CD14-positive monocyte (primary cell): Measurements from ENCODE around the gene GPR4. TPM values are rescaled to one million over a fixed set of nuclear protein-coding genes. Genes with fewer than 3 reads are reported as not detected.
A peak's percentile ranks its signal among the peaks of the same experiment; 100 is the strongest.

ENCODE experiments used
- DNase-seq, 3 donors: peaks; one replicate each; pipeline ENCODE4 v3.0.0-alpha.2; 2011 to 2022
- H2AFZ ChIP-seq: 2 replicates; pipeline ENCODE4 v1.6.0; 2012; ENCODE audit warnings: mild to moderate bottlenecking, low read depth, low read length, inconsistent platforms; ENCODE audit not compliant: insufficient read depth, poor library complexity, severe bottlenecking
- H3K27ac ChIP-seq, 2 donors: 1 replicate in 1 of 2; 2 replicates in 1 of 2; pipeline ENCODE4 v1.5.1; 2012 to 2013; ENCODE audit warnings: low read length in 2 of 2, control low read depth in 1 of 2, inconsistent platforms in 1 of 2, low read depth in 1 of 2, mild to moderate bottlenecking in 1 of 2
- H3K27me3 ChIP-seq, 2 donors: one replicate each; pipeline versions ENCODE4 v1.6.0 to v1.6.1; 2011 to 2013; ENCODE audit warnings: low read length in 2 of 2; ENCODE audit not compliant: control insufficient read depth in 2 of 2, insufficient read depth in 2 of 2
- H3K36me3 ChIP-seq, 2 donors: replicated peaks in 1 of 2; 1 replicate in 1 of 2; 2 replicates in 1 of 2; pipeline versions ENCODE4 v1.5.1 to v1.6.1; 2012 to 2013; ENCODE audit warnings: low read length in 2 of 2, control low read depth in 1 of 2, inconsistent platforms in 1 of 2, mild to moderate bottlenecking in 1 of 2; ENCODE audit not compliant: insufficient read depth in 2 of 2, control insufficient read depth in 1 of 2
- H3K4me1 ChIP-seq, 2 donors: 1 replicate in 1 of 2; 2 replicates in 1 of 2; pipeline versions ENCODE4 v1.5.1 to v1.6.1; 2012 to 2013; ENCODE audit warnings: low read length in 2 of 2, control low read depth in 1 of 2, inconsistent platforms in 1 of 2, mild to moderate bottlenecking in 1 of 2, moderate library complexity in 1 of 2; ENCODE audit not compliant: insufficient read depth in 2 of 2, control insufficient read depth in 1 of 2
- H3K4me2 ChIP-seq: replicated peaks from 2 replicates; pipeline ENCODE3; 2012; ENCODE audit warnings: low read length, moderate library complexity, mild to moderate bottlenecking; ENCODE audit not compliant: poor library complexity, severe bottlenecking; ENCODE audit errors: extremely low read depth
- H3K4me3 ChIP-seq, 3 experiments: fragments of 200-600 bp in 1 of 3; sonication (generic) in 1 of 3; replicated peaks in 1 of 3; 1 replicate in 2 of 3; 2 replicates in 1 of 3; pipeline ENCODE4 v1.5.1; 2011 to 2013; ENCODE audit warnings: low read length in 3 of 3, mild to moderate bottlenecking in 3 of 3, control low read depth in 2 of 3, low read depth in 2 of 3, inconsistent platforms in 1 of 3, moderate library complexity in 1 of 3
- H3K79me2 ChIP-seq: 2 replicates; pipeline ENCODE4 v1.6.0; 2012; ENCODE audit warnings: mild to moderate bottlenecking, control low read depth, inconsistent platforms, low read length, moderate library complexity; ENCODE audit not compliant: insufficient read depth
- H3K9ac ChIP-seq: 2 replicates; pipeline ENCODE4 v1.6.0; 2017; ENCODE audit warnings: low read length, mild to moderate bottlenecking; ENCODE audit not compliant: insufficient read depth, poor library complexity, severe bottlenecking
- H3K9me3 ChIP-seq, 2 donors: replicated peaks in 1 of 2; 1 replicate in 1 of 2; 2 replicates in 1 of 2; pipeline versions ENCODE4 v1.5.1 to v1.6.1; 2012 to 2013; ENCODE audit warnings: low read length in 2 of 2, control low read depth in 1 of 2; ENCODE audit not compliant: control insufficient read depth in 1 of 2, insufficient read depth in 1 of 2
- H4K20me1 ChIP-seq: 2 replicates; pipeline ENCODE4 v1.6.0; 2012; ENCODE audit warnings: mild to moderate bottlenecking, low read length, control low read depth, moderate library complexity; ENCODE audit not compliant: insufficient read depth
- H3K27ac Mint-ChIP-seq, 7 donors: one replicate each; pipeline ENCODE4 v1.8.0; 2020; ENCODE audit warnings: mild to moderate bottlenecking in 7 of 7, mixed read lengths in 7 of 7, moderate library complexity in 6 of 7, inconsistent platforms in 2 of 7
- H3K27me3 Mint-ChIP-seq, 3 donors: one replicate each; pipeline ENCODE4 v1.8.0; 2021 to 2022; ENCODE audit warnings: low read depth in 3 of 3, mild to moderate bottlenecking in 3 of 3, mixed read lengths in 3 of 3, moderate library complexity in 3 of 3, inconsistent platforms in 1 of 3
- H3K36me3 Mint-ChIP-seq, 2 donors: one replicate each; pipeline ENCODE4 v1.8.0; 2020; ENCODE audit warnings: mixed read lengths in 2 of 2, inconsistent platforms in 1 of 2, mild to moderate bottlenecking in 1 of 2
- H3K4me1 Mint-ChIP-seq: one replicate; pipeline ENCODE4 v1.8.0; 2020; ENCODE audit warnings: mild to moderate bottlenecking, mixed read lengths
- H3K4me3 Mint-ChIP-seq, 2 donors: one replicate each; pipeline ENCODE4 v1.8.0; 2020; ENCODE audit warnings: mild to moderate bottlenecking in 2 of 2, mixed read lengths in 2 of 2, moderate library complexity in 1 of 2
- H3K9me3 Mint-ChIP-seq, 7 donors: one replicate each; pipeline ENCODE4 v1.8.0; 2020 to 2022; ENCODE audit warnings: mixed read lengths in 7 of 7, mild to moderate bottlenecking in 6 of 7, moderate library complexity in 6 of 7, inconsistent platforms in 2 of 7
- CTCF ChIP-seq: fragments of 200-600 bp; IDR thresholded peaks from one replicate; pipeline ENCODE4 v1.8.0; 2022; ENCODE audit warnings: antibody characterized with exemption, mild to moderate bottlenecking
- WGBS: methylation state at CpG from one replicate; pipeline ENCODE4 v1.1.5; 2013; ENCODE audit warnings: missing lambda C conversion rate; ENCODE audit not compliant: insufficient coverage; 5-methylcytosine and 5-hydroxymethylcytosine counted together
- intact Hi-C, 2 donors: fragments of 100-400 bp; cut with micrococcal nuclease; formaldehyde crosslinking; loops; one replicate each; pipeline versions ENCODE4 v1.15.0 to v1.15.1; 2023
- polyA plus RNA-seq, 3 donors: library from polyadenylated mRNA; depleted of rRNA in 1 of 3; unstranded in 2 of 3; stranded (reverse) in 1 of 3; fragments of 300-500 nt in 2 of 3; fragments of >200 nt in 1 of 3; fragmentation: Illumina TruSeq in 2 of 3; gene quantifications; 1 replicate in 2 of 3; 2 replicates in 1 of 3; pipeline ENCODE4 v1.2.3, GENCODE V29; 2012 to 2021

The GPR4 gene
- polyA plus RNA-seq, 3 donors: not detected

GRCh38 chr19:45569619-45570421 is 32.2 kb downstream of the GPR4 start:
- 58% methylated on average over 8 of the region's 15 CpGs for WGBS

GRCh38 chr19:45568732-45569131 is 33.3 kb downstream of the GPR4 start:
- peaks cover 2 to 13% of the 10 kb centered on the region in 2 donors for H3K36me3 Mint-ChIP-seq
- H3K9ac ChIP-seq: no peak overlapping the region

More at GRCh38 chr19:45569619-45570421, 32.2 kb downstream of the GPR4 start:
- Histone ChIP-seq H2AFZ (no peak overlapping the region), H4K20me1 (peaks cover 21% of the 10 kb centered on the region), H3K27ac (no peak overlapping the region), H3K9me3 (no peaks in the 10 kb centered on the region), H3K9ac (no peak overlapping the region), H3K36me3 (no peaks in the 10 kb centered on the region), H3K79me2 (no peaks in the 10 kb centered on the region), H3K27me3 (no peaks in the 10 kb centered on the region), H3K4me3 (no peak overlapping the region), H3K4me2 (no peak overlapping the region), H3K4me1 (no peaks in the 10 kb centered on the region)
- Mint-ChIP-seq H3K9me3 (peaks cover 0 to 3% (median 0%) of the 10 kb centered on the region in 7 donors), H3K4me3 (no peak overlapping the region), H3K27me3 (peaks cover 0 to 1% (median 0%) of the 10 kb centered on the region in 3 donors), H3K4me1 (no peaks in the 10 kb centered on the region), H3K27ac (peak overlapping the region in 1 of 7 donors; percentile 82), H3K36me3 (peaks cover 2 to 14% of the 10 kb centered on the region in 2 donors)
- intact Hi-C loops: no loop called here
- peak; percentile 22 to 41 (median 26) for DNase-seq
- peak; percentile 72 for TF ChIP-seq CTCF

More at GRCh38 chr19:45568732-45569131, 33.3 kb downstream of the GPR4 start:
- Histone ChIP-seq H3K4me2 (no peak overlapping the region), H3K4me3 (no peak overlapping the region), H3K36me3 (no peaks in the 10 kb centered on the region), H3K9me3 (no peaks in the 10 kb centered on the region), H4K20me1 (peaks cover 17% of the 10 kb centered on the region), H3K27me3 (no peaks in the 10 kb centered on the region), H3K79me2 (no peaks in the 10 kb centered on the region), H3K27ac (no peak overlapping the region), H3K4me1 (no peaks in the 10 kb centered on the region), H2AFZ (no peak overlapping the region)
- intact Hi-C loops: no loop called here
- Mint-ChIP-seq H3K4me1 (no peaks in the 10 kb centered on the region), H3K9me3 (peaks cover 0 to 3% (median 0%) of the 10 kb centered on the region in 7 donors), H3K4me3 (no peak overlapping the region), H3K27me3 (no peaks in the 10 kb centered on the region), H3K27ac (peak overlapping the region in 1 of 7 donors; percentile 42)
- DNase-seq: no peak
- TF ChIP-seq CTCF: no peak
- 100% methylated on average over 3 of the region's 3 CpGs for WGBS
